ENCODE data around the gene MARCO.

DNA sequence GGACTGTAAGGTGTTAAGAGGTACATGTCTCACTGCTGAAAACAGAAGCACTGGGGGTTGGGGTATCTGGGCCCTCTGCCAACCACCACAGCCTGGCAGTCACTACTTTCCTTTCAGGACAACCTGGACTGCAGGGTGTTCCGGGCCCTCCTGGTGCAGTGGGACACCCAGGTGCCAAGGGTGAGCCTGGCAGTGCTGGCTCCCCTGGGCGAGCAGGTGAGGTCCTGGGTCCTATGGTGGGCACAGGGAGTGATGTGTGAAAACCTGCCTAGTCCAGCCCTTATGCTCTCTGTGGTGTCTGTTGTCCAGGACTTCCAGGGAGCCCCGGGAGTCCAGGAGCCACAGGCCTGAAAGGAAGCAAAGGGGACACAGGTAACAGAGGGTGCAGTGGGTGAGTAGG, 40.0 kb downstream of the MARCO start:
- TF ChIP-seq, protein P1, sequence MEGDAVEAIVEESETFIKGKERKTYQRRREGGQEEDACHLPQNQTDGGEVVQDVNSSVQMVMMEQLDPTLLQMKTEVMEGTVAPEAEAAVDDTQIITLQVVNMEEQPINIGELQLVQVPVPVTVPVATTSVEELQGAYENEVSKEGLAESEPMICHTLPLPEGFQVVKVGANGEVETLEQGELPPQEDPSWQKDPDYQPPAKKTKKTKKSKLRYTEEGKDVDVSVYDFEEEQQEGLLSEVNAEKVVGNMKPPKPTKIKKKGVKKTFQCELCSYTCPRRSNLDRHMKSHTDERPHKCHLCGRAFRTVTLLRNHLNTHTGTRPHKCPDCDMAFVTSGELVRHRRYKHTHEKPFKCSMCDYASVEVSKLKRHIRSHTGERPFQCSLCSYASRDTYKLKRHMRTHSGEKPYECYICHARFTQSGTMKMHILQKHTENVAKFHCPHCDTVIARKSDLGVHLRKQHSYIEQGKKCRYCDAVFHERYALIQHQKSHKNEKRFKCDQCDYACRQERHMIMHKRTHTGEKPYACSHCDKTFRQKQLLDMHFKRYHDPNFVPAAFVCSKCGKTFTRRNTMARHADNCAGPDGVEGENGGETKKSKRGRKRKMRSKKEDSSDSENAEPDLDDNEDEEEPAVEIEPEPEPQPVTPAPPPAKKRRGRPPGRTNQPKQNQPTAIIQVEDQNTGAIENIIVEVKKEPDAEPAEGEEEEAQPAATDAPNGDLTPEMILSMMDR (IDR thresholded peaks at IDR 0.05) = no peak
- no peak for TF ChIP-seq POLR2A (IDR thresholded peaks at IDR 0.05)
